Common myeloid progenitor, CD34-positive (primary cell): Measurements from ENCODE around the gene KRTAP4-3.
A peak's percentile ranks its signal among the peaks of the same experiment; 100 is the strongest.
"Not testable (repeated sequence)": the region's sequence is repeated elsewhere in the genome, so short reads cannot be mapped to it uniquely, and the experiment has no call there.

ENCODE experiments used
- CTCF ChIA-PET: fragments of 350-600 bp; sonication (Branson Sonifier 250); formaldehyde crosslinking; loops from one replicate; lab custom pipeline; 2021; ENCODE audit warnings: antibody characterized with exemption; lab: Charles Lee
- POLR2A ChIA-PET: fragments of 350-600 bp; sonication (Branson Sonifier 250); formaldehyde crosslinking; loops from one replicate; lab custom pipeline; 2021; ENCODE audit warnings: antibody characterized with exemption; lab: Charles Lee
- DNase-seq, 3 donors: peaks; one replicate each; pipeline versions ENCODE4 v3.0.0 to v3.0.0-alpha.2; 2013
- H3K27ac ChIP-seq, 2 experiments: 1 replicate in 1 of 2; 2 replicates in 1 of 2; pipeline ENCODE4 v1.7.0; 2013; ENCODE audit warnings: inconsistent platforms in 2 of 2, low read length in 2 of 2, mild to moderate bottlenecking in 2 of 2, low read depth in 1 of 2, moderate library complexity in 1 of 2; ENCODE audit not compliant: severe bottlenecking in 2 of 2, insufficient read depth in 1 of 2, poor library complexity in 1 of 2
- H3K27me3 ChIP-seq, 5 experiments: replicated peaks in 2 of 5; 1 replicate in 3 of 5; 2 replicates in 2 of 5; pipeline versions ENCODE4 v1.6.1 to v1.7.0; 2013; ENCODE audit warnings: low read length in 4 of 5, mild to moderate bottlenecking in 2 of 5, moderate library complexity in 2 of 5, inconsistent platforms in 1 of 5; ENCODE audit not compliant: insufficient read depth in 5 of 5, control insufficient read depth in 4 of 5
- H3K36me3 ChIP-seq, 4 experiments: 1 replicate in 2 of 4; 2 replicates in 2 of 4; pipeline versions ENCODE4 v1.6.1 to v1.7.0; 2013; ENCODE audit warnings: low read length in 3 of 4, control low read depth in 1 of 4, mild to moderate bottlenecking in 1 of 4; ENCODE audit not compliant: control insufficient read depth in 4 of 4, insufficient read depth in 4 of 4
- H3K4me1 ChIP-seq, 4 experiments: 1 replicate in 3 of 4; 2 replicates in 1 of 4; pipeline versions ENCODE4 v1.6.1 to v1.7.1; 2013; ENCODE audit warnings: low read length in 3 of 4, mild to moderate bottlenecking in 3 of 4, control low read depth in 1 of 4, inconsistent platforms in 1 of 4, moderate library complexity in 1 of 4; ENCODE audit not compliant: control insufficient read depth in 4 of 4, insufficient read depth in 4 of 4; ENCODE audit errors: control extremely low read depth in 1 of 4
- H3K4me3 ChIP-seq, 7 experiments: 1 replicate in 4 of 7; 2 replicates in 3 of 7; pipeline versions ENCODE4 v1.5.1 to v1.7.0; 2013; ENCODE audit warnings: mild to moderate bottlenecking in 7 of 7, low read length in 6 of 7, moderate library complexity in 6 of 7, inconsistent platforms in 2 of 7, low read depth in 2 of 7, control low read depth in 1 of 7; ENCODE audit not compliant: insufficient read depth in 4 of 7, control insufficient read depth in 1 of 7; ENCODE audit errors: extremely low read depth in 1 of 7
- H3K9me3 ChIP-seq, 5 experiments: 1 replicate in 4 of 5; 2 replicates in 1 of 5; pipeline versions ENCODE4 v1.6.1 to v1.7.1; 2013; ENCODE audit warnings: low read length in 4 of 5, mild to moderate bottlenecking in 2 of 5, inconsistent platforms in 1 of 5, low read depth in 1 of 5, moderate library complexity in 1 of 5; ENCODE audit not compliant: control insufficient read depth in 4 of 5, insufficient read depth in 2 of 5; ENCODE audit errors: control extremely low read depth in 1 of 5
- WGBS: methylation state at CpG from one replicate; pipeline ENCODE4 v1.1.5; 2013; ENCODE audit not compliant: insufficient coverage; 5-methylcytosine and 5-hydroxymethylcytosine counted together

The KRTAP4-3 gene

GRCh38 chr17:41126412-41126811, 41.6 kb downstream of the KRTAP4-3 start:
- Histone ChIP-seq H3K36me3 (no peaks in the 10 kb centered on the region), H3K9me3 (peaks cover 0 to 15% (median 0%) of the 10 kb centered on the region in 5 experiments), H3K4me1 (peaks cover 0 to 15% (median 9%) of the 10 kb centered on the region in 4 experiments), H3K27ac (no peak overlapping the region), H3K4me3 (no peak overlapping the region), H3K27me3 (no peaks in the 10 kb centered on the region)
- CTCF ChIA-PET = no interaction called here
- POLR2A ChIA-PET = no interaction called here
- DNase-seq = no peak
- WGBS = no CpG with 5 or more reads among the region's 3 CpGs

GRCh38 chr17:41125064-41125463, 43.0 kb downstream of the KRTAP4-3 start:
- no CpG with 5 or more reads among the region's 2 CpGs for WGBS
- H3K36me3 ChIP-seq = no peaks in the 10 kb centered on the region
- peaks cover 0 to 21% (median 13%) of the 10 kb centered on the region in 4 experiments for H3K4me1 ChIP-seq
- no peak overlapping the region for H3K27ac ChIP-seq
- CTCF ChIA-PET = no interaction called here
- no peak overlapping the region for H3K4me3 ChIP-seq
- POLR2A ChIA-PET = interaction anchor here (0.6 kb wide), 1 partner anchor 41 kb away, joined by 3 read pairs; no protein-coding TSS in a partner anchor
- no peak for DNase-seq
- H3K9me3 ChIP-seq = peaks cover 0 to 15% (median 0%) of the 10 kb centered on the region in 5 experiments
- no peaks in the 10 kb centered on the region for H3K27me3 ChIP-seq

GRCh38 chr17:41123991-41124371, 44.0 kb downstream of the KRTAP4-3 start, which contains the start of gene KRTAP4-12:
TSS of gene KRTAP4-12 (minus strand) at chr17:41124182. CDS start at chr17:41124122, 60 bp downstream.
- CTCF ChIA-PET = interaction anchor here (1.1 kb wide), 1 partner anchor 10 kb away, joined by 3 read pairs; no protein-coding TSS in a partner anchor
- H3K9me3 ChIP-seq = peaks cover 0 to 15% (median 0%) of the 10 kb centered on the region in 5 experiments
- H3K4me1 ChIP-seq = peaks cover 0 to 27% (median 15%) of the 10 kb centered on the region in 4 experiments
- 100% methylated on average over 2 of the region's 3 CpGs for WGBS
- POLR2A ChIA-PET, H3K4me3 ChIP-seq, H3K27me3 ChIP-seq, H3K36me3 ChIP-seq, H3K27ac ChIP-seq: not testable (repeated sequence)
- DNase-seq = peak in 1 of 3 donors; percentile 26

- H3K36me3 ChIP-seq, H3K27ac ChIP-seq, H3K27me3 ChIP-seq, DNase-seq, H3K4me3 ChIP-seq, POLR2A ChIA-PET: not testable (repeated sequence)
- Histone ChIP-seq H3K4me1 (peaks cover 0 to 31% (median 15%) of the 10 kb centered on the region in 4 experiments), H3K9me3 (peaks cover 0 to 15% (median 0%) of the 10 kb centered on the region in 5 experiments)
- CTCF ChIA-PET = interaction anchor here (1.1 kb wide), 1 partner anchor 9 kb away, joined by 3 read pairs; no protein-coding TSS in a partner anchor
- WGBS = 88% methylated on average over 9 of the region's 12 CpGs
Observed at GRCh38 chr17:41123292-41123990, 44.6 kb downstream of the KRTAP4-3 start.

- POLR2A ChIA-PET = no interaction called here
- DNase-seq = no peak
- H3K4me3 ChIP-seq = no peak overlapping the region
- peaks cover 0 to 31% (median 15%) of the 10 kb centered on the region in 4 experiments for H3K4me1 ChIP-seq
- no peak overlapping the region for H3K27ac ChIP-seq
- CTCF ChIA-PET = no interaction called here
- no peaks in the 10 kb centered on the region for H3K36me3 ChIP-seq
- 100% methylated on average over 2 of the region's 2 CpGs for WGBS
- no peaks in the 10 kb centered on the region for H3K27me3 ChIP-seq
- H3K9me3 ChIP-seq = peaks cover 0 to 15% (median 0%) of the 10 kb centered on the region in 5 experiments
Observed at GRCh38 chr17:41121742-41122141, 46.3 kb downstream of the KRTAP4-3 start.

- H3K36me3 ChIP-seq, H3K27me3 ChIP-seq, POLR2A ChIA-PET, CTCF ChIA-PET: not testable (repeated sequence)
- Histone ChIP-seq H3K4me1 (peaks cover 0 to 17% (median 9%) of the 10 kb centered on the region in 4 experiments), H3K9me3 (peaks cover 0 to 15% (median 0%) of the 10 kb centered on the region in 5 experiments), H3K27ac (peak overlapping the region in 1 of 2 experiments; percentile 69), H3K4me3 (peak overlapping the region in 1 of 7 experiments; percentile 12)
- WGBS = 0% methylated on average over 4 of the region's 11 CpGs
- peak; percentile 42 to 88 (median 75) for DNase-seq
Observed at GRCh38 chr17:41119696-41120690, 48.0 kb downstream of the KRTAP4-3 start.
